ENCODE data around the gene AMZ1.

AMZ1 gene

DNA sequence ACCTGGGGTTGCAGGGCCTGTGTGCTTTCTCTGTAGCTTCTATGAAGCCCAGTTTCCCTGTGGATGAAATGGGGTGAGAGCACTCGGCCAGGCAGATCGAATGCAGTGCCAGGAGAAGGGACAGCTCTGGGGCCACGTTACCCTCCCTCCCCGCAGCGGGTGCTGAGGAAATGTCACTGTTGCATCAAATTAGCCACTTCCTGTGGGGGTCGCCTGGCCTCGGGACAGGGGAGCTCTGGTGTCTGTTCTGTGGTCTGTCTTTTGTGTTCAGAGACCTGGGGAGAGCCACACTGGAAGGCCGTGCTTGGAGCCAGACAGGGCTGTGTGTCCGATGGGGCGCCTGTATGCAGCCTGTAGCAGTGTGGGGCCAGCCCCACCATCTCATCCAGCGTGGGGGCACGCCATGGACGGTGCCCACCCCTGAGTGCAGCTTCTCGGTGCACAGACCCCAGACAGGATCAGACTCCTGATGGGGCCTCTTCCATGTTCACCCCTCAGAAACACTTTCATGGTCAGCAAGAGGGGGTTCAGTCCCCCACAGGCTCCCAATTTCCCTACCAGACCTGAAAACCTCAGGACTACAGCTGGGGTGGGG lies 42.6 kb upstream of the AMZ1 start:
- no peaks in the 10 kb centered on the region for H3K36me3 ChIP-seq (ENCODE audit: control insufficient read depth, insufficient read depth, low read length)
- H3K27me3 ChIP-seq (ENCODE audit: control insufficient read depth, insufficient read depth, low read length) = no peaks in the 10 kb centered on the region
- H3K4me3 ChIP-seq (ENCODE audit: low read length) = no peak overlapping the region
- no peaks in the 10 kb centered on the region for H3K9me3 ChIP-seq (ENCODE audit: control insufficient read depth, low read length)
- no peak overlapping the region for H3K9ac ChIP-seq (ENCODE audit: low read length)
- H3K4me1 ChIP-seq (ENCODE audit: control insufficient read depth, insufficient read depth, low read length) = peaks cover 42% of the 10 kb centered on the region

DNA sequence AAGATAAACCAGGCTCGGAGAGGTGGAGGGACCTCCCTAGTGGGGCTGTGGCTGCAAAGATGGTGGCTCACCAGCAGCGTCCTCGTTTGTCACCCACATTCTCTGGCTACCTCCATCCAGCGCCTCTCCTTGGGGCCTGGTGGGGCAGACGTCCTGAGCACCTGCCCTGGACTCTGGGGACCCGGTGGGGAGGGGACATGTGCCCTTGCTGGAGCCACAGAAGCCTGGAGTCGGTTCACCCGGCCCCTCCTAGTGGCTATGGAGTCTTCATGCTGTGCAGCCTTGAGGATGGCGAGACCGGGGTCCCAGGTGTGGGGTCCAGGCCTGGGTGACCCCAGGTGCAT lies 41.7 kb upstream of the AMZ1 start:
- H3K4me1 ChIP-seq (ENCODE audit: control insufficient read depth, insufficient read depth, low read length) = peaks cover 33% of the 10 kb centered on the region

DNA sequence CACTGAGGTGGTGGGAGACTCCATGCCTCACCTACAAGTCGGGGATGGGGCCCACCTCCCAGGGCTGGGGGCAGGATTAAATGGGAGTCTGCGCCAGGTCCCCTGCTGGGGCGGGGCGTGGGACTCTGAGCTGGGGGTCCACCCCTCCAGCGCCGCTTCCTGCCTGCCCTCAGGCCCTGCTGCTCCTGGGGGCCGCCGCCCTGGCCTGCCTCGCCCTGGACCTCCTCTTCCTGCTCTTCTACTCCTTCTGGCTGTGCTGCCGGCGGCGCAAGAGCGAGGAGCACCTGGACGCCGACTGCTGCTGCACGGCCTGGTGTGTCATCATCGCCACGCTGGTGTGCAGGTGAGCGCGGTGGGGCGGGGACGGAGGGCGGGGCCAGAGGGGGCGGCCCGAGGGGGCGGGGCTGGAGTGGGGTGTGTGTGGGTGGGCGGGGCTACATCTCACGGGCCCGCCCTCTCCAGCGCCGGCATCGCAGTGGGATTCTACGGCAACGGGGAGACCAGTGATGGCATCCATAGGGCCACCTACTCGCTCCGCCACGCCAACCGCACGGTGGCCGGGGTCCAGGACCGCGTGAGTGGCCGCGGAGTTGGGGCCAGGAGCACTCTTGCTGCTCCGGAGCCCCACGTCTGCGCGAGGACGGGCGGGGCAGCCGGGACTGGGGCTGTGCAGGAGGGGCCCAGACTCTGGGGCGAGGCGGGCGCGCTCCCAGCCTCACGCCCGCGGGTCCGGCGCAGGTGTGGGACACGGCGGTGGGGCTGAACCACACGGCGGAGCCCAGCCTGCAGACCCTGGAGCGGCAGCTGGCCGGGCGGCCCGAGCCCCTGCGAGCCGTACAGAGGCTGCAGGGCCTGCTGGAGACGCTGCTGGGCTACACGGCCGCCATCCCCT lies 41.1 kb upstream of the AMZ1 start:
- peaks cover 27% of the 10 kb centered on the region for H3K4me1 ChIP-seq (ENCODE audit: control insufficient read depth, insufficient read depth, low read length)
- no peaks in the 10 kb centered on the region for H3K36me3 ChIP-seq (ENCODE audit: control insufficient read depth, insufficient read depth, low read length)
- H3K9me3 ChIP-seq (ENCODE audit: control insufficient read depth, low read length) = no peaks in the 10 kb centered on the region
- no peaks in the 10 kb centered on the region for H3K27me3 ChIP-seq (ENCODE audit: control insufficient read depth, insufficient read depth, low read length)
- no peak overlapping the region for H3K4me3 ChIP-seq (ENCODE audit: low read length)
- no peak overlapping the region for H3K9ac ChIP-seq (ENCODE audit: low read length)

More for the DNA sequence above, 41.7 kb upstream of the AMZ1 start:
- H3K4me3 ChIP-seq (ENCODE audit: low read length) = no peak overlapping the region
- no peaks in the 10 kb centered on the region for H3K27me3 ChIP-seq (ENCODE audit: control insufficient read depth, insufficient read depth, low read length)
- H3K36me3 ChIP-seq (ENCODE audit: control insufficient read depth, insufficient read depth, low read length) = no peaks in the 10 kb centered on the region
- H3K9me3 ChIP-seq (ENCODE audit: control insufficient read depth, low read length) = no peaks in the 10 kb centered on the region
- no peak overlapping the region for H3K9ac ChIP-seq (ENCODE audit: low read length)

DNA sequence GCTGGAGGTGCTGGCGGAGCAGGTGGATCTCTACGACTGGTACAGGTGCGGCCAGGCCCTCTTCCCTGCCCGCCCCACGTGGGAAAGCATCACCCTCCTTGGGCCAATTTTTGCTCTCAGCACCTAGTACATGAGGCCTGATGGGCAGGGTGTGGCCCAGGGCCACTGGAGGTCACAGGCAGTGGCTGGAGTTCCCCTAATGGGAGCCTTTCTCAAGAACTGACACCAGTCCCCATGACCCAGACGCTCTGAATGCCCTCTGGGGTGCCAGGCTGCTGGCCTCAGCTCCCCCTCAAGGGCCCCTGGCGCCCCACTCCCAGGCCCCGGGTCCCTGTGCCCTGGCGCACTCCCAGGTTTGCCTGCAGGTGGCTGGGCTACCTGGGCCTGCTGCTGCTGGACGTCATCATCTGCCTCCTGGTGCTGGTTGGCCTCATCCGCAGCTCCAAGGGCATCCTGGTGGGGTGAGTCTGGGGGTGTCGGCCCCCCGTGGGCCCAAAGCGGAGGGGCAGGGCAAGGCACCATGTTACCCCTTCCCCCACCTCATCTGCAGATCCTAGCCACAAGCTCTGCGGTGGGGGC lies 40.3 kb upstream of the AMZ1 start:
- no peaks in the 10 kb centered on the region for H3K9me3 ChIP-seq (ENCODE audit: control insufficient read depth, low read length)
- H3K4me1 ChIP-seq (ENCODE audit: control insufficient read depth, insufficient read depth, low read length) = peaks cover 26% of the 10 kb centered on the region
- H3K9ac ChIP-seq (ENCODE audit: low read length) = no peak overlapping the region
- no peaks in the 10 kb centered on the region for H3K27me3 ChIP-seq (ENCODE audit: control insufficient read depth, insufficient read depth, low read length)
- no peak overlapping the region for H3K4me3 ChIP-seq (ENCODE audit: low read length)
- H3K36me3 ChIP-seq (ENCODE audit: control insufficient read depth, insufficient read depth, low read length) = no peaks in the 10 kb centered on the region

DNA sequence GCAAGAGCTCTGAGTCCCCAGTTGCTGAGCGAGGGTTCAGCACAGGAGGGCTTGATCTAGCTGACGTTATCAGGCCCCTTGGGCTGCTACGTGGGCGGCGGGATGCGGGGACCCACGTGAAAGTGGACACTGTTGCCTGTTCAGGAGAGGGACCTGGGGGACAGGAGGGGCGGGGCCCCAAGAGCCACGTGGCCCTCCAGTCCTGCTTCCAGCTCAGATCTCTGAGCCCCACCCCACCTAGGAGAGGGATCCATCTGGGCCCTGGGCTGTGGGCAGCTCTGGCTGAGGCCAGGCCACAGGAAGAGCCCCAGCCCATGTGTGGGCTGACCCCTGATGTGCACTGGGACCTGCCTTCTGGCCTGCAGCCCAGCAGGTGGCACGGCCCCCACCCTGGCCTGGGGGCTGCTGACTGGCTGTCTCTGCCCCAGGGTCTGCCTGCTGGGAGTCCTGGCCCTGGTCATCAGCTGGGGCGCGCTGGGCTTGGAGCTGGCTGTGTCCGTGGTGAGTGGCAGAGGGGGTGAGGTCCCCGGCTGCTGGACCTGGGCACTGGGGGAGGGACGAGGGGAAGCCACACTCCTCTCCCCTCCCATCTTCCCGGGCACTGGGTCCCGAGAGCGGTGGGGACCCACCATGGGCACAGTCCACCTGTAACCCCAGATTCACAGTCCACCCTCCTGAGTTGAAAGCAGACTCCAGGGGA lies 38.7 kb upstream of the AMZ1 start:
- Histone ChIP-seq H3K27me3 (ENCODE audit: control insufficient read depth, insufficient read depth, low read length) (no peaks in the 10 kb centered on the region), H3K4me3 (ENCODE audit: low read length) (no peak overlapping the region), H3K9ac (ENCODE audit: low read length) (no peak overlapping the region), H3K36me3 (ENCODE audit: control insufficient read depth, insufficient read depth, low read length) (no peaks in the 10 kb centered on the region), H3K9me3 (ENCODE audit: control insufficient read depth, low read length) (no peaks in the 10 kb centered on the region), H3K4me1 (ENCODE audit: control insufficient read depth, insufficient read depth, low read length) (peaks cover 15% of the 10 kb centered on the region)

DNA sequence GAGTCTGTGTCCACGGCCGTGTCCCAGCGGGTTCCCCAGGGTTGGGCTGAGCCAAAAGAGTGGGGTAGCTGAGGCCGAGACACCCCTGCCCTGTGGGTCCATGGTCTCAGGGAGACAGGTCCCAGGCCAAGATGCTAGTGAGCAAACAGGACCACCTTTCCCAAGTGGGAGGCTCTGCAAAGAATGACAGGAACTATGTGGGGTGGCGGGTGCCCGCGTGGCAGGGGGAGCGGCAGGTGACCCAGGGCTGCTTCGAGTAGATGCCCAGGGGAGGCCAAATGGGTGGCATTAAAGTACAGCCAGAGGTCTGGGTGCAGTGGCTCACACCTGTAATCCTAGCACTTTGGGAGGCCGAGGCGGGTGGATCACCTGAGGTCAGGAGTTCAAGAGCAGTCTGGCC lies 38.0 kb upstream of the AMZ1 start:
- Histone ChIP-seq H3K36me3 (ENCODE audit: control insufficient read depth, insufficient read depth, low read length) (no peaks in the 10 kb centered on the region), H3K4me1 (ENCODE audit: control insufficient read depth, insufficient read depth, low read length) (peaks cover 8% of the 10 kb centered on the region), H3K27me3 (ENCODE audit: control insufficient read depth, insufficient read depth, low read length) (no peaks in the 10 kb centered on the region), H3K9ac (ENCODE audit: low read length) (no peak overlapping the region), H3K4me3 (ENCODE audit: low read length) (no peak overlapping the region), H3K9me3 (ENCODE audit: control insufficient read depth, low read length) (no peaks in the 10 kb centered on the region)

DNA sequence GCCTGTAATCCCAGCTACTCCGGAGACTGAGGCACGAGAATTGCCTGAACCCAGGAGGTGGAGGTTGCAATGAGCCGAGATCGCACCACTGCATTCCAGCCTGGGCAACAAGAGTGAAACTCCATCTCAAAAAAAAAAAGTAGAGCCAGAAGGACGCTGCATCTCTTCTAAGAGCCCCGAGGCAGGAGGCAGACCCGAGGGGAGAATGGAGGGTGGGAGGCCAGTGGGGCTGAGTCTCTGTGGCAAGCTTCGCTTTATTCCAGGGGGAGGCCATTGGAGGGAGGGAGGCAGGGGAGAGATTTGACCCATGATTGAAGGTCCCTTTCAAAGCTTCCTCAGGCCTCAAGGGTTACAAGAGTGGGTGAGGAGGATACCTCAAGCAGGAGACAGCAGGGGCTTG lies 37.6 kb upstream of the AMZ1 start:
- Histone ChIP-seq H3K4me3 (ENCODE audit: low read length) (no peak overlapping the region), H3K4me1 (ENCODE audit: control insufficient read depth, insufficient read depth, low read length) (peaks cover 4% of the 10 kb centered on the region), H3K9me3 (ENCODE audit: control insufficient read depth, low read length) (no peaks in the 10 kb centered on the region), H3K9ac (ENCODE audit: low read length) (no peak overlapping the region), H3K27me3 (ENCODE audit: control insufficient read depth, insufficient read depth, low read length) (no peaks in the 10 kb centered on the region), H3K36me3 (ENCODE audit: control insufficient read depth, insufficient read depth, low read length) (no peaks in the 10 kb centered on the region)

DNA sequence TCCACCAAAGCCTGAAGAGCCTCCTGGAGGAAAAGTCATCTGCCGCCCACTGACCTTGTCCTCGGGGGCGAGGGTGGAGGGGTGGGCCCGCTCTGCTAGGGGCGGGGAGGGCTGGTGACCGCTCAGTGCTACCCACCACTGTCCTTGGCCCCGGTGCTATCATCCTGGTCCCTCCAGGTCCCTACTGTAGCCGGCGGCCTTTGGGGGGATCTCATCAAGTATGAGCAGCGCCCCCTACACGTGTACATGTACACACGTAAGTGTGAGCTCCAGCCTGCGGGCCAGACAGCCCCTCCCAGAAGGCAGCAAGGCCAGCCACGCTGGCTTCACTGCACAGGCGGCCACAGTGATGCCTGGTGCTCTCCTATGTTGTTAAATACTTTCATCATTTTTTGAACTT lies 36.7 kb upstream of the AMZ1 start:
- no peaks in the 10 kb centered on the region for H3K36me3 ChIP-seq (ENCODE audit: control insufficient read depth, insufficient read depth, low read length)

DNA sequence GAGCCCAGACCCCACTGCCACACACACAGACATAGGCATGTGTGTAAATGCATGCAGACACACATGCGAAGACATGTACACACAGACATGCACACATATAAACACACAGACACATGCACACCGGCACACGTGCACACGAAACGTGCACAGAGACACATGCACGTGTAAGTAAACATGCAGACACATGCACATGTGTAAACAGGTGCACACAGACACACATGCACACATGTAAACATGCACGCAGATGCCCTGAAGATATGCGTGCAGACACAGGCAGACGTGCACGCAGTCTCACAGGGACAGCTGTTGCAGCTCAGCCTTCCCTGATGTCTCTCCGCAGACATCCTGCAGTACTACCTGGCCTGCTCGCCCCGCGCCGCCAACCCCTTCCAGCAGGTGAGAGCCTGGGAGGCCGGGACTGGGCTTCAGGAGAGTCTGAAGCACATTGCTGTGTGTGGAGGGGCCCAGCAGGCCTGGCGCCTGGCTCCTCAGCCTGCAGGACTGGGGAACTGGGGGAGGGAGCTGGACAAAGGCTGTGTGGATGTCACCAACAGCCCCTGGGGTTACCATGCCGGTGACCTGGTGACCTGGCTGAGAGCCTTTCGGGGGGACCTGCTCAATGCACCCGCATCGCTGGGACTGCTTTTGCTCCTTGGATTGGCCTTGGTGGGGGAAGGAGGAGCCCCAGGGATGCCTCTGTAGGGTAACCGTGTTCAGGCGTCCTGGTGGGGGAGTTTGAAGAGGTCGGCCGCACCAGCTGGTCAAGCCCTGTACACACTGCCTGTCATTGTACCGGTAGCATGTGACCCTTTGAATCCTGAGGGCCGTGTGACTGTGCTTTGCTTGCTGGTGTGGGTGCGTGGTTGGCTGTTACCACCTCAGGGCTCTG lies 35.9 kb upstream of the AMZ1 start:
- no peak overlapping the region for H3K9ac ChIP-seq (ENCODE audit: low read length)
- H3K9me3 ChIP-seq (ENCODE audit: control insufficient read depth, low read length) = no peaks in the 10 kb centered on the region
- no peaks in the 10 kb centered on the region for H3K4me1 ChIP-seq (ENCODE audit: control insufficient read depth, insufficient read depth, low read length)
- no peaks in the 10 kb centered on the region for H3K27me3 ChIP-seq (ENCODE audit: control insufficient read depth, insufficient read depth, low read length)
- no peaks in the 10 kb centered on the region for H3K36me3 ChIP-seq (ENCODE audit: control insufficient read depth, insufficient read depth, low read length)
- H3K4me3 ChIP-seq (ENCODE audit: low read length) = no peak overlapping the region

More for the DNA sequence above, 36.7 kb upstream of the AMZ1 start:
- Histone ChIP-seq H3K9me3 (ENCODE audit: control insufficient read depth, low read length) (no peaks in the 10 kb centered on the region), H3K4me1 (ENCODE audit: control insufficient read depth, insufficient read depth, low read length) (peaks cover 3% of the 10 kb centered on the region), H3K9ac (ENCODE audit: low read length) (no peak overlapping the region), H3K4me3 (ENCODE audit: low read length) (no peak overlapping the region), H3K27me3 (ENCODE audit: control insufficient read depth, insufficient read depth, low read length) (no peaks in the 10 kb centered on the region)

DNA sequence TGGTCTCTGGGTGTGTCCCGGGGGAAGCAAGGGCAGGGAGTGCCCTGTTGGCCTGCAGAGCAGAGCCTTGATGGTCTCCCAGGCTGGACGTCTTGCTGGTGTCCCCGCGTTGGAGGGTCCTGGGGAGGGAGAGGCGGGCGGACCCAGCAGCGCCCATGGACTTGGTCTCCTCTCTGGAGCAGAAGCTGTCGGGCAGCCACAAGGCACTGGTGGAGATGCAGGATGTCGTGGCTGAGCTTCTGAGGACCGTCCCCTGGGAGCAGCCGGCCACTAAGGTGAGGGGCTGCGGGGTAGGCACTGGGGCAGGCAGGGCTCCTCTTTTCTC lies 35.3 kb upstream of the AMZ1 start:
- no peak overlapping the region for H3K4me3 ChIP-seq (ENCODE audit: low read length)
- no peak overlapping the region for H3K9ac ChIP-seq (ENCODE audit: low read length)
- no peaks in the 10 kb centered on the region for H3K9me3 ChIP-seq (ENCODE audit: control insufficient read depth, low read length)
- no peaks in the 10 kb centered on the region for H3K27me3 ChIP-seq (ENCODE audit: control insufficient read depth, insufficient read depth, low read length)
- H3K4me1 ChIP-seq (ENCODE audit: control insufficient read depth, insufficient read depth, low read length) = no peaks in the 10 kb centered on the region
- H3K36me3 ChIP-seq (ENCODE audit: control insufficient read depth, insufficient read depth, low read length) = no peaks in the 10 kb centered on the region

DNA sequence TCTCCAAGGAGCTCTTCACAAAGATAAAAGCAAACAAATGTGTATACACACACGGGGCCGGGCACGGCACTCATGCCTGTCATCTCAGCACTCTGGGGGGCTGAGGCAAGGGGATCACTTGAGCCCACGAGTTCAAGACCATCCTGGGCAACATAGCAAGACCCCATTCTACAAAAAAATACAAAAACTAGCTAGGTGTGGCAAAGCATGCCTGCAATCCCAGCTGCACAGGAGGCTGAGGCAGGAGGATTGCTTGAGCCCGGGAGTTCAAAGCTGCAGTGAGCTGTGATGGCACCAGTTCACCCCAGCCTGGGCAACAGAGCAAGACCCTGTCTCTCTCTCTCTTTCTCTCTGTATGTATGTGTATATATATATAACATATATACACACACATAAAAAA lies 33.9 kb upstream of the AMZ1 start:
- no peaks in the 10 kb centered on the region for H3K27me3 ChIP-seq (ENCODE audit: control insufficient read depth, insufficient read depth, low read length)
- H3K9me3 ChIP-seq (ENCODE audit: control insufficient read depth, low read length) = no peaks in the 10 kb centered on the region
- H3K36me3 ChIP-seq (ENCODE audit: control insufficient read depth, insufficient read depth, low read length) = no peaks in the 10 kb centered on the region
- no peaks in the 10 kb centered on the region for H3K4me1 ChIP-seq (ENCODE audit: control insufficient read depth, insufficient read depth, low read length)
- H3K4me3 ChIP-seq (ENCODE audit: low read length) = no peak overlapping the region
- H3K9ac ChIP-seq (ENCODE audit: low read length) = no peak overlapping the region

Data from mucosa of stomach (tissue), 1 donor.